IPS-18a (cell line): ENCODE measurements around the gene TCF20.

Source experiments
- H3K27ac ChIP-seq: one replicate; pipeline ENCODE4 v1.5.1; 2013; ENCODE audit warnings: low read length
- H3K27me3 ChIP-seq: one replicate; pipeline ENCODE4 v1.6.1; 2013; ENCODE audit warnings: mild to moderate bottlenecking, low read length; ENCODE audit not compliant: control insufficient read depth, insufficient read depth
- H3K36me3 ChIP-seq: one replicate; pipeline ENCODE4 v1.6.1; 2013; ENCODE audit warnings: low read depth, low read length; ENCODE audit not compliant: control insufficient read depth
- H3K4me1 ChIP-seq: one replicate; pipeline ENCODE4 v1.6.1; 2013; ENCODE audit warnings: low read depth, low read length; ENCODE audit not compliant: control insufficient read depth
- H3K4me3 ChIP-seq: one replicate; pipeline ENCODE4 v1.5.1; 2013; ENCODE audit warnings: low read length
- H3K9ac ChIP-seq: one replicate; pipeline ENCODE4 v1.6.1; 2013; ENCODE audit warnings: mild to moderate bottlenecking, low read length, moderate library complexity
- H3K9me3 ChIP-seq: one replicate; pipeline ENCODE4 v1.6.1; 2013; ENCODE audit warnings: low read depth, low read length; ENCODE audit not compliant: control insufficient read depth

TCF20 gene

GRCh38 chr22:42270510-42271190, at the start of gene TCF20:
TSS of gene TCF20 (minus strand) at chr22:42270653. CDS start at chr22:42215305, 55,348 bp downstream.
- H3K36me3 ChIP-seq, result no peaks in the 10 kb centered on the region
- H3K9me3 ChIP-seq, result no peaks in the 10 kb centered on the region
- H3K27me3 ChIP-seq, result peaks cover 25% of the 10 kb centered on the region
- H3K4me1 ChIP-seq, result peaks cover 31% of the 10 kb centered on the region
- no peak within 1 kb of the TSS for H3K27ac ChIP-seq
- peak within 1 kb of the TSS; percentile 78 for H3K4me3 ChIP-seq
- peak within 1 kb of the TSS; percentile 82 for H3K9ac ChIP-seq

GRCh38 chr22:42319386-42319785, 48.9 kb upstream of the TCF20 start:
- no peak overlapping the region for H3K9ac ChIP-seq
- no peak overlapping the region for H3K27ac ChIP-seq

GRCh38 chr22:42318967-42319366, 48.5 kb upstream of the TCF20 start:
- no peak overlapping the region for H3K27ac ChIP-seq
- no peak overlapping the region for H3K9ac ChIP-seq
- H3K4me3 ChIP-seq, result no peak overlapping the region
- H3K9me3 ChIP-seq, result no peaks in the 10 kb centered on the region
- H3K4me1 ChIP-seq, result peaks cover 24% of the 10 kb centered on the region
- no peaks in the 10 kb centered on the region for H3K27me3 ChIP-seq
- H3K36me3 ChIP-seq, result no peaks in the 10 kb centered on the region

More at GRCh38 chr22:42319386-42319785, 48.9 kb upstream of the TCF20 start:
- H3K36me3 ChIP-seq, result no peaks in the 10 kb centered on the region
- H3K4me1 ChIP-seq, result peaks cover 20% of the 10 kb centered on the region
- H3K27me3 ChIP-seq, result no peaks in the 10 kb centered on the region
- no peak overlapping the region for H3K4me3 ChIP-seq
- H3K9me3 ChIP-seq, result no peaks in the 10 kb centered on the region

- no peak overlapping the region for H3K27ac ChIP-seq
These were observed 47.5 kb upstream of the TCF20 start for GRCh38 chr22:42317691-42318547.

GRCh38 chr22:42317008-42317407, 46.6 kb upstream of the TCF20 start:
- no peak overlapping the region for H3K9ac ChIP-seq
- no peaks in the 10 kb centered on the region for H3K36me3 ChIP-seq
- H3K4me3 ChIP-seq, result no peak overlapping the region
- H3K4me1 ChIP-seq, result peaks cover 24% of the 10 kb centered on the region
- no peaks in the 10 kb centered on the region for H3K9me3 ChIP-seq
- no peak overlapping the region for H3K27ac ChIP-seq
- H3K27me3 ChIP-seq, result no peaks in the 10 kb centered on the region

More at GRCh38 chr22:42317691-42318547, 47.5 kb upstream of the TCF20 start:
- Histone ChIP-seq H3K4me1 (peaks cover 24% of the 10 kb centered on the region), H3K27me3 (no peaks in the 10 kb centered on the region), H3K36me3 (no peaks in the 10 kb centered on the region), H3K4me3 (no peak overlapping the region), H3K9ac (no peak overlapping the region), H3K9me3 (no peaks in the 10 kb centered on the region)

GRCh38 chr22:42315392-42315756, 44.9 kb upstream of the TCF20 start:
- Histone ChIP-seq H3K27ac (no peak overlapping the region), H3K9me3 (no peaks in the 10 kb centered on the region), H3K36me3 (no peaks in the 10 kb centered on the region), H3K27me3 (no peaks in the 10 kb centered on the region), H3K4me3 (no peak overlapping the region), H3K9ac (no peak overlapping the region), H3K4me1 (peaks cover 15% of the 10 kb centered on the region)

GRCh38 chr22:42314709-42315391, 44.4 kb upstream of the TCF20 start:
- Histone ChIP-seq H3K27me3 (no peaks in the 10 kb centered on the region), H3K9me3 (no peaks in the 10 kb centered on the region), H3K9ac (no peak overlapping the region), H3K36me3 (no peaks in the 10 kb centered on the region), H3K4me1 (peaks cover 10% of the 10 kb centered on the region), H3K27ac (no peak overlapping the region), H3K4me3 (no peak overlapping the region)

- no peaks in the 10 kb centered on the region for H3K27me3 ChIP-seq
- no peaks in the 10 kb centered on the region for H3K36me3 ChIP-seq
- no peak overlapping the region for H3K27ac ChIP-seq
- no peak overlapping the region for H3K9ac ChIP-seq
- peaks cover 10% of the 10 kb centered on the region for H3K4me1 ChIP-seq
- no peak overlapping the region for H3K4me3 ChIP-seq
- H3K9me3 ChIP-seq, result no peaks in the 10 kb centered on the region
These were observed 43.5 kb upstream of the TCF20 start for GRCh38 chr22:42313804-42314581.

- no peak overlapping the region for H3K27ac ChIP-seq
- H3K36me3 ChIP-seq, result no peaks in the 10 kb centered on the region
- no peak overlapping the region for H3K9ac ChIP-seq
- no peaks in the 10 kb centered on the region for H3K27me3 ChIP-seq
- H3K4me3 ChIP-seq, result no peak overlapping the region
- H3K9me3 ChIP-seq, result no peaks in the 10 kb centered on the region
- peaks cover 10% of the 10 kb centered on the region for H3K4me1 ChIP-seq
These were observed 42.8 kb upstream of the TCF20 start for GRCh38 chr22:42313204-42313603.

GRCh38 chr22:42310291-42311015, 40.0 kb upstream of the TCF20 start:
- no peak overlapping the region for H3K4me3 ChIP-seq
- H3K36me3 ChIP-seq, result no peaks in the 10 kb centered on the region
- no peak overlapping the region for H3K9ac ChIP-seq
- peaks cover 10% of the 10 kb centered on the region for H3K4me1 ChIP-seq
- peaks cover 5% of the 10 kb centered on the region for H3K27me3 ChIP-seq
- H3K27ac ChIP-seq, result no peak overlapping the region
- H3K9me3 ChIP-seq, result no peaks in the 10 kb centered on the region
